ENCODE data around the gene RAB17.

DNA sequence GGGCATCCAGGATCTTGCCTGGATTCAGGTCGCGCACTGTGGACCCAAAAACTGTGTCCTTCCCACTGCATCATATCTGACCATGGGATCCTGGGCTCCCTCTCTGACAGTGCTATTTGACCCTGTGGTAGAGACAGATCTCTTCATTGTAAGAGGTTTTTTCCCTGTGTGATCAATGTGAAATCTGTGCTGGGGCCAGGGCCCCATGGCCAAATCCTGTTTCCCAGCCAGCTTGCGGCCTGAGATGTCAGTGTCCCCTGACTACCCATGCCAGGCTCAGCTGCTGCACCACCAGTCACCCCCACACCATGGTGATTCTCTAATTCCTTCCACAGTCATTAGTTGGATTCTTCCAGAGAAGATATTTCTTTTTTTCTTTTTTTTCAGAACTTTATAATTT, 20.6 kb downstream of the RAB17 start:
- TF ChIP-seq EZH2 (IDR thresholded peaks at IDR 0.05; ENCODE audit: borderline replicate concordance) = no peak
- TF ChIP-seq, protein P1, sequence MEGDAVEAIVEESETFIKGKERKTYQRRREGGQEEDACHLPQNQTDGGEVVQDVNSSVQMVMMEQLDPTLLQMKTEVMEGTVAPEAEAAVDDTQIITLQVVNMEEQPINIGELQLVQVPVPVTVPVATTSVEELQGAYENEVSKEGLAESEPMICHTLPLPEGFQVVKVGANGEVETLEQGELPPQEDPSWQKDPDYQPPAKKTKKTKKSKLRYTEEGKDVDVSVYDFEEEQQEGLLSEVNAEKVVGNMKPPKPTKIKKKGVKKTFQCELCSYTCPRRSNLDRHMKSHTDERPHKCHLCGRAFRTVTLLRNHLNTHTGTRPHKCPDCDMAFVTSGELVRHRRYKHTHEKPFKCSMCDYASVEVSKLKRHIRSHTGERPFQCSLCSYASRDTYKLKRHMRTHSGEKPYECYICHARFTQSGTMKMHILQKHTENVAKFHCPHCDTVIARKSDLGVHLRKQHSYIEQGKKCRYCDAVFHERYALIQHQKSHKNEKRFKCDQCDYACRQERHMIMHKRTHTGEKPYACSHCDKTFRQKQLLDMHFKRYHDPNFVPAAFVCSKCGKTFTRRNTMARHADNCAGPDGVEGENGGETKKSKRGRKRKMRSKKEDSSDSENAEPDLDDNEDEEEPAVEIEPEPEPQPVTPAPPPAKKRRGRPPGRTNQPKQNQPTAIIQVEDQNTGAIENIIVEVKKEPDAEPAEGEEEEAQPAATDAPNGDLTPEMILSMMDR (IDR thresholded peaks at IDR 0.05; ENCODE audit: poor library complexity) = no peak

Measured in hepatocyte (in vitro differentiated cells).